ENCODE results near the gene SVEP1.
"Not testable (repeated sequence)": the region's sequence is repeated elsewhere in the genome, so short reads cannot be mapped to it uniquely, and the experiment has no call there.

Gene SVEP1

GRCh38 chr9:110443146-110443865, 136.2 kb downstream of the SVEP1 start:
- no peak for DNase-seq

- DNase-seq = no peak
Measured at GRCh38 chr9:110440796-110441195, 138.7 kb downstream of the SVEP1 start.

GRCh38 chr9:110440172-110440571, 139.4 kb downstream of the SVEP1 start:
- no peak for DNase-seq

- DNase-seq = no peak
Measured at GRCh38 chr9:110432253-110432652, 147.3 kb downstream of the SVEP1 start.

GRCh38 chr9:110429453-110429852, 150.1 kb downstream of the SVEP1 start:
- DNase-seq = no peak

- DNase-seq = peak; percentile 39
Measured at GRCh38 chr9:110427497-110428104, 151.9 kb downstream of the SVEP1 start.

- DNase-seq = no peak
Measured at GRCh38 chr9:110426052-110426709, 153.4 kb downstream of the SVEP1 start.

GRCh38 chr9:110414471-110414870, 165.1 kb downstream of the SVEP1 start:
- DNase-seq = no peak

- DNase-seq = no peak
Measured at GRCh38 chr9:110410961-110411360, 168.6 kb downstream of the SVEP1 start.

GRCh38 chr9:110408598-110408997, 170.9 kb downstream of the SVEP1 start:
- no peak for DNase-seq

- no peak for DNase-seq
Measured at GRCh38 chr9:110405858-110406443, 173.6 kb downstream of the SVEP1 start.

- DNase-seq = no peak
Measured at GRCh38 chr9:110404473-110404872, 175.1 kb downstream of the SVEP1 start.

GRCh38 chr9:110399983-110400382, 179.6 kb downstream of the SVEP1 start:
- DNase-seq = no peak

- DNase-seq = not testable (repeated sequence)
Measured at GRCh38 chr9:110398992-110399391, 180.5 kb downstream of the SVEP1 start.

- no peak for DNase-seq
Measured at GRCh38 chr9:110391826-110392485, 187.6 kb downstream of the SVEP1 start.

GRCh38 chr9:110389148-110389750, 190.3 kb downstream of the SVEP1 start:
- no peak for DNase-seq

GRCh38 chr9:110383491-110383890, 196.1 kb downstream of the SVEP1 start:
- DNase-seq = no peak

- no peak for DNase-seq
Measured at GRCh38 chr9:110382731-110383130, 196.8 kb downstream of the SVEP1 start.

- DNase-seq = no peak
Measured at GRCh38 chr9:110371411-110372007, 208.0 kb downstream of the SVEP1 start.

- DNase-seq = no peak
Measured at GRCh38 chr9:110370315-110370714, 209.2 kb downstream of the SVEP1 start.

- no peak for DNase-seq
Measured at GRCh38 chr9:110364451-110364850, 215.1 kb downstream of the SVEP1 start.

GRCh38 chr9:110358992-110359391, 220.5 kb downstream of the SVEP1 start:
- DNase-seq = not testable (repeated sequence)
